Activated naive CD4-positive, alpha-beta T cell treated with anti-CD3 and anti-CD28 coated beads, Interleukin-2, amount 50 U/mL, for 72 hours (primary cell): ENCODE measurements around the gene DDX50. TPM values are rescaled to one million over a fixed set of nuclear protein-coding genes. Genes with fewer than 3 reads are reported as not detected.
"Not testable (repeated sequence)": the region's sequence is repeated elsewhere in the genome, so short reads cannot be mapped to it uniquely, and the experiment has no call there.

Experiments
- ATAC-seq, 2 donors: fragments of 150-1000 bp; cut with Tn5 transposase; 2 replicates each; pipeline ENCODE4 v1.10.0; 2021; ENCODE audit warnings: mild to moderate bottlenecking in 2 of 2, moderate library complexity in 2 of 2
- DNase-seq, 2 donors: peaks; one replicate each; pipeline ENCODE4 v3.0.0; 2021 to 2022; ENCODE audit warnings: low spot score in 2 of 2
- H3K27ac Mint-ChIP-seq, 2 donors: one replicate each; pipeline ENCODE4 v1.8.0; 2022; ENCODE audit warnings: mild to moderate bottlenecking in 2 of 2, mixed read lengths in 2 of 2
- H3K36me3 Mint-ChIP-seq, 2 donors: one replicate each; pipeline ENCODE4 v1.8.0; 2022; ENCODE audit warnings: mixed read lengths in 2 of 2
- H3K9me3 Mint-ChIP-seq, 2 donors: one replicate each; pipeline ENCODE4 v1.8.0; 2022; ENCODE audit warnings: mixed read lengths in 2 of 2
- total RNA-seq, 2 donors: library from RNA; stranded (reverse); gene quantifications; one replicate each; pipeline ENCODE4 v1.2.3, GENCODE V29; 2022

The DDX50 gene, protein sequence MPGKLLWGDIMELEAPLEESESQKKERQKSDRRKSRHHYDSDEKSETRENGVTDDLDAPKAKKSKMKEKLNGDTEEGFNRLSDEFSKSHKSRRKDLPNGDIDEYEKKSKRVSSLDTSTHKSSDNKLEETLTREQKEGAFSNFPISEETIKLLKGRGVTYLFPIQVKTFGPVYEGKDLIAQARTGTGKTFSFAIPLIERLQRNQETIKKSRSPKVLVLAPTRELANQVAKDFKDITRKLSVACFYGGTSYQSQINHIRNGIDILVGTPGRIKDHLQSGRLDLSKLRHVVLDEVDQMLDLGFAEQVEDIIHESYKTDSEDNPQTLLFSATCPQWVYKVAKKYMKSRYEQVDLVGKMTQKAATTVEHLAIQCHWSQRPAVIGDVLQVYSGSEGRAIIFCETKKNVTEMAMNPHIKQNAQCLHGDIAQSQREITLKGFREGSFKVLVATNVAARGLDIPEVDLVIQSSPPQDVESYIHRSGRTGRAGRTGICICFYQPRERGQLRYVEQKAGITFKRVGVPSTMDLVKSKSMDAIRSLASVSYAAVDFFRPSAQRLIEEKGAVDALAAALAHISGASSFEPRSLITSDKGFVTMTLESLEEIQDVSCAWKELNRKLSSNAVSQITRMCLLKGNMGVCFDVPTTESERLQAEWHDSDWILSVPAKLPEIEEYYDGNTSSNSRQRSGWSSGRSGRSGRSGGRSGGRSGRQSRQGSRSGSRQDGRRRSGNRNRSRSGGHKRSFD
- 10 to 100 TPM; 57.9 to 80.2 TPM for total RNA-seq

DNA sequence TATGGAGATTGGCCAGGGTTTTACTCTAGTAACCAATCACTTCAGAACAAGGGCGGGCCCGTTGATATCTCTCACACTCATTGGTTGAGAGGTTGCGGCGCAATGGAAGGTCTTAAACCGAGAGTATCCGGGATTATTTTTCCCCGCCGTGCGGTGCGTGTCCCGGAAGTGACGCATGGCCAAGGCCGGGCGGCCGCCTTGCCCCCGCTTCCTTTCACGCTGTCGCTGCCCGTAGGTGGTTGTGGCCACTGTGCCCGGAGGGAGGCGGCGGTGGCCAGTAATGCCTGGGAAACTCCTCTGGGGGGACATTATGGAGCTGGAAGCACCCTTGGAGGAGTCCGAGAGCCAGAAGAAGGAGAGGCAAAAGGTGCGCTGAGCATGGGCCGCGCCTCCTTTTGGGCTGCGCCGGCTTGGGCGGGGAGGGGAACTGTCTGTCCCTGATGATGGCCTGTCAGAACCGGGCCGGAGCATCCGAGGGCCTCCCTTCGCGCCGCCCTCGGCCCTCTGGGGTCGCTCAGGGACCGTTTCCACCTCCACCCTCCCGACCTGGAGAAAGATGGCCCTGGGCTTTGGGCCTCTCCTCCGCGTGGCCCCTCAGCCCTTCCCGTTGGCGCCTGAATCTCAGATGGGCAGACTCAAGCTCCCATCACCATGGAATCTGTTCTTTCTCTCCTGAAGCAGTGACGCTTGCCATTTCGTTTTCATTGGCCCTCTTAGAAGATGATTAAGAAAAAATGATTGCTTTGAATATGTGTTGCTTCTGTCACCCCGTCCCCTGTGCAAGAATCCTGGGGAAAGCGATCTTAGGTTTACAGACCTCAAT lies at the start of gene DDX50:
Gene DDX50 (plus strand): TSS at position 211 of the 823 bp plus-strand sequence. CDS start 70 bp downstream, at position 281.
- DNase-seq (peak; percentile 91 to 98), ATAC-seq (peak; percentile 95 to 96)
- H3K36me3 Mint-ChIP-seq, result peaks cover 23 to 34% of the 10 kb centered on the region in 2 donors
- peak within 1 kb of the TSS; percentile 95 to 99 for H3K27ac Mint-ChIP-seq
- no peaks in the 10 kb centered on the region for H3K9me3 Mint-ChIP-seq

DNA sequence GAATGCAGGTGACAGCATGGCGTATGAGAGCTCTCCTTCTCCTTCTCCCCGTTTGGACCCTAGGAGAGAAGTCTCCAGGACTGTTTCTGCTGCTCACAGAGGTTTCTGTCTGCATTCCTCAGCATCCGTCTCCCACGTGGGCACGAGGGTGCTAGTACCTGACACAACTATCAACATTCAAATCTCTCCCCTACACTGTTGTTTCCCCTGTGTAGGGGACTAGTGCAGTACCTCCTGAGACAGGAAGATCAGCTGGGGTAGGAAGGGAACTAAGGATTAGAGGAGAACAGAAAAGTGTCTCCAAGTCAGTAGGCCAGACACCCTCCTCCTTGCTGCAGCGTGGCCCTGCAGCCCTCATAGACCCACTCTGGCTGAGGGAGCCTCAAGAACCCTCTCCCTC lies 44.8 kb upstream of the DDX50 start:
- no peak for ATAC-seq

DNA sequence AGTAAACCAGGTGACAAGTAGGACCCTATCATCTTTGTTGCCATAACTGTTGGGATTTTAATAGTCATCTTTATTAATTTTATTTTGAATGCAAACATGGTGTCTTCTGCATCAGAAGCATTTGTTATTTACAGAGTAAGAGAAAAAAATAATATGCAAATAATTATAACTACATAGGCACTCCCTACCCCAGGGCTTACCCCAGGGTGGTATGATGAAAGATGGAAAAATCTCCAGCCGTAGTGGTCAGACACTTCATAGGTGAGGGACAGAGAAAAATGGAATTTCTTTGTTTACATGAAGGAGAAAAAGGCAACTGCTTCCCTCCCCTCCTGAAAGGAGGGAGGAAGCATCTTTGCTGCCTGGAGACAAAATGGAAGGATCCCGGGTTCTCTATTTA lies 44.1 kb upstream of the DDX50 start:
- DNase-seq (no peak), ATAC-seq (no peak)
- H3K9me3 Mint-ChIP-seq, result peaks cover 12 to 24% of the 10 kb centered on the region in 2 donors
- H3K36me3 Mint-ChIP-seq, result peaks cover 17 to 27% of the 10 kb centered on the region in 2 donors
- H3K27ac Mint-ChIP-seq, result no peak overlapping the region

More for the DNA sequence above, 44.8 kb upstream of the DDX50 start:
- Mint-ChIP-seq H3K36me3 (peaks cover 14 to 21% of the 10 kb centered on the region in 2 donors), H3K9me3 (peaks cover 12 to 18% of the 10 kb centered on the region in 2 donors), H3K27ac (no peak overlapping the region)
- no peak for DNase-seq

DNA sequence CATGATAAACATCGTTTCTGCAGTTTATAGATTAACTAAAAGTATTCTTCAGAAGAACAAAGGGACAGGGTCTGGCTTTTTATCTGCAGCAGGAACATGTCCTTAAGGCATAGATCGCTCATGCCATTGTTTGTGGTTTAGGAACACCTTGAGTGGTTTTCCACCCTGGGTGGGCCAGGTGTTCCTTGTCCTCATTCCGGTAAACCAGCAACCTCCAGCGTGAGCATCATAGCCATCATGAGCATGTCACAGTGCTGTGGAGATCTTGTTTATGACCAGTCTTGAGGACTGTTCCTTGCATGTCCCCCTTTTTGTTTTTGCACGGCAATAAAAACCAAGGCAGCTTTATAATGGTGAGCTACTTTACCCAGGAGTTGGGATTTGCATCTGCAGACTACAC lies 39.9 kb upstream of the DDX50 start:
- Mint-ChIP-seq H3K36me3 (peaks cover 22 to 34% of the 10 kb centered on the region in 2 donors), H3K27ac (no peak overlapping the region), H3K9me3 (peaks cover 17 to 31% of the 10 kb centered on the region in 2 donors)
- DNase-seq, result no peak
- no peak for ATAC-seq

DNA sequence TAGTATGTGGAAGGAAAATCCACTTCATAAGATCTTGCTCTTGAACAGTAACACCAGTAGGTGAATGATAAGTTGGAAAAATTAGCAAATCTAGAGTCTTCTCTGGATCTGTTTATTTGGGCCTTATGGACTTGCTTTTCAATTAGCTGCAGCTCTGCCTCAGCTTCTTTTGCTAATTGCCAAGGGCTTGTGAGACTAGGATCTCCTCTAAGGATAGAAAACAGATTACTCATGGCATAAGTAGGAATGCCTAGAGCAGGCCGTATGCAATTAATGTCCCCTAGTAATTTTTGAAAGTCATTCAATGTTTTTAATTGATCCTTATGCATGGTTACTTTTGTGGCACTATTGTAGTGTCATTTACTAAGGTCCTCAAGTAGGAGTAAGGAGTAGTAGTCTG lies 36.5 kb upstream of the DDX50 start:
- Mint-ChIP-seq H3K9me3 (peaks cover 14 to 33% of the 10 kb centered on the region in 2 donors), H3K27ac (no peak overlapping the region), H3K36me3 (peaks cover 19 to 29% of the 10 kb centered on the region in 2 donors)
- DNase-seq (no peak), ATAC-seq (no peak)

DNA sequence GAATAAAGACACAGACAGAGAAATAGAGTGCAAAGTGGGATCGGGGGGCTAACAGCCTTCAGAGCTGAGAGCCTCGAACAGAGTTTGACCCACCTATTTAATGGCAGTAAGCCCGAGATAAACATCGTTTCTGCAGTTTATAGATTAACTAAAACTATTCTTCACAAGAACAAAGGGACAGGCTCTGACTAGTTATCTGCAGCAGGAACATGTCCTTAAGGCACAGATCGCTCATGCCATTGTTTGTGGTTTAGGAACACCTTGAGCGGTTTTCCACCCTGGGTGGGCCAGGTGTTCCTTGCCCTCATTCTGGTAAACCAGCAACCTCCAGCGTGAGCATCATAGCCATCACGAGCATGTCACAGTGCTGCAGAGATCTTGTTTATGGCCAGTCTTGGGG lies 32.9 kb upstream of the DDX50 start:
- not testable (repeated sequence) for H3K36me3 Mint-ChIP-seq, H3K27ac Mint-ChIP-seq, ATAC-seq, DNase-seq
- H3K9me3 Mint-ChIP-seq, result peaks cover 0 to 13% of the 10 kb centered on the region in 2 donors

DNA sequence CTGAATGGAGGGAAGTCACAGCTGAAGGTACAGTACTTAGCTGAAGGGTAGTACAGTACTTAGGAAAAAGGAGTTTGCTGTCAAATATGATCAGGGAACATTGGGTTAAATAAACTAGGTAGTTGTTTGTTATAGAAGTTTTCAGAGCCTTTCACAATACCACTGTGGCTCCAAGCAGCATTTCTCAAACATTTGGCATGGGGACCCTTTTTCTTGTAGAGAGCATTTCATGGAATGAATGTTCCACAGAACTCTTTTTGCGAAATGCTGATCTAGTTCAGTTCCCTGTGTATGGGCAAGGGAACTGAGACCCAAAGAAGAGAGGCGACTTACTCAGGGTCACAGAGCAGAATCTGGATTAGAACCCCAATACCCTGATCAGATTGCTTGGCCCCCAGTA lies 31.5 kb upstream of the DDX50 start:
- H3K27ac Mint-ChIP-seq, result no peak overlapping the region
- peaks cover 0 to 13% of the 10 kb centered on the region in 2 donors for H3K9me3 Mint-ChIP-seq
- no peak for DNase-seq
- peaks cover 0 to 6% of the 10 kb centered on the region in 2 donors for H3K36me3 Mint-ChIP-seq
- no peak for ATAC-seq

DNA sequence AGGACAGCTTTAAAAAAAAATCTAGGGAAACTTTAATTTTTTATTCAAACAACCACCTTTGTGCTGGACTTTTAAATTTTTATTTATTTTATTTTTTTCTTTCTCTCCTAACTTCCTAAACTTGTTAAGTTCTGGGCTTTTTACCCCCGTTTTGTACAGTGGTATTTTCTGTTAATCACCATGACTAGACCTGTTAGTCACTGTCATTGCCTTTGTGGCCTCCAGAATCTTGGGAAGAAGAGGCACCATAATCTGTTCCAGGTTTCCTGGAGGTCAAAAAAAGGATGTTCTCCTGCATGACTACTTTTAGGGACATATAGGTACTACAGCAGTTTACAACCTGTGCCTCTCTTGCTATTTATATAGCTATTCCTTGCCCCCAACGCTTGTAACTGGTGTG lies 31.1 kb upstream of the DDX50 start:
- no peak for DNase-seq
- no peak for ATAC-seq
- Mint-ChIP-seq H3K27ac (peak overlapping the region in 1 of 2 donors; percentile 49), H3K9me3 (peaks cover 0 to 13% of the 10 kb centered on the region in 2 donors), H3K36me3 (peaks cover 0 to 6% of the 10 kb centered on the region in 2 donors)

DNA sequence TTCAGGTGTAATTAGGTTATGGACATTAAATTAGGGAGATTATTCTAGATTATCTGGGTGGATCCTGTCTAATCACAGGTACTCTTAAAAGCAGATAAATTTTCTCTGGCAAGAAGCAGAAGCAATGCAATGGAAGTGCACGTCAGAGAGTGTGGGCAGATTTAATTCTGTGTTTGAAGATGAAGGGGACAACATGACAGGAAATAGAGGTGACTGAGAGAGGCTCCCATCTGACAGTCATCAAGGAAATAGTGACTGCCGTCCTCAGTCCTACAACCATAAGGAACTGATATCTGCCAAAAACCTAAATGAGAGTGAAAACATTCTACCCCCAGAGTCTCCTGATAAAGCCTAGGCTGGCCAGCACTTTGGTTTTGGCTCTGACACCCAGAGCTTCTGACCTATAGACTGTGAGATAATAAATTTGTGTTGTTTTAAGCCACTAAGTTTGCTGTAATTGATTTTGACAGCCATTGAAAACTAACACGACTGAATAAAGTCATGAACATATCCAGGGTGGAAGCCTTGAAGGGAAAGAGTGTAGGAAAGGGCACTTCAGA lies 30.5 kb upstream of the DDX50 start:
- Mint-ChIP-seq H3K27ac (peak overlapping the region; percentile 7 to 49), H3K9me3 (peaks cover 0 to 13% of the 10 kb centered on the region in 2 donors), H3K36me3 (peaks cover 0 to 6% of the 10 kb centered on the region in 2 donors)
- DNase-seq (no peak), ATAC-seq (peak; percentile 87 to 92)

DNA sequence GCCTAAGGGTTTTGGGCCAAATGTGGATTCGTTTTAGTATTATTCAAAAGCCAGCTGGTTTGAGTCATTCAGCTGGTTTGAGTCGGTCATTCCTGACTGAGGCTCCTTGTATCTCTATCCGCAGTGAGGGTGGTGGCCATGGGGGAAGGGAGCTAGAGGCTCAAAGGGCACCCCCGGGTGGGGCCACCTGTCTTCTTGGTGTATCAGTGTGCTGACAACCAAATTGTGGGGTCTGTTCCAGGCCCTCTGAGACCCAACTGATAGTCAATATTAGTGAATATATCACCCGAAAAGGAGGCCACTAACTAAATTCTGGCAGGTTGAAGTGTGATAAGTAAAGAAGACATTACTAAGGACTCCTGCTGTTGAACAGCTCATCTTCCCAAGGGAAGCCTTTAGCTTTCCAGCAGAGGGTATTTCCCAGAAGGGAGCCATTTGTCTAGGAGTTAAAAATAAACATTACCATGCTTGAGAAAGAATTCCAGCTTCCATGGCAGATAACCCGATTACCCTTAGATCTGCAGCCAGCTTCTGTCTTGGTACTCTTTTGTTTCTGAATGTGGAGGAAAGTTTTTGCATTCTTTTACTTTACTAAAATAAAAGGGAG lies 29.9 kb upstream of the DDX50 start:
- Mint-ChIP-seq H3K36me3 (peaks cover 0 to 6% of the 10 kb centered on the region in 2 donors), H3K27ac (peak overlapping the region; percentile 7 to 49), H3K9me3 (peaks cover 0 to 13% of the 10 kb centered on the region in 2 donors)
- DNase-seq (no peak), ATAC-seq (peak; percentile 11 to 49)

DNA sequence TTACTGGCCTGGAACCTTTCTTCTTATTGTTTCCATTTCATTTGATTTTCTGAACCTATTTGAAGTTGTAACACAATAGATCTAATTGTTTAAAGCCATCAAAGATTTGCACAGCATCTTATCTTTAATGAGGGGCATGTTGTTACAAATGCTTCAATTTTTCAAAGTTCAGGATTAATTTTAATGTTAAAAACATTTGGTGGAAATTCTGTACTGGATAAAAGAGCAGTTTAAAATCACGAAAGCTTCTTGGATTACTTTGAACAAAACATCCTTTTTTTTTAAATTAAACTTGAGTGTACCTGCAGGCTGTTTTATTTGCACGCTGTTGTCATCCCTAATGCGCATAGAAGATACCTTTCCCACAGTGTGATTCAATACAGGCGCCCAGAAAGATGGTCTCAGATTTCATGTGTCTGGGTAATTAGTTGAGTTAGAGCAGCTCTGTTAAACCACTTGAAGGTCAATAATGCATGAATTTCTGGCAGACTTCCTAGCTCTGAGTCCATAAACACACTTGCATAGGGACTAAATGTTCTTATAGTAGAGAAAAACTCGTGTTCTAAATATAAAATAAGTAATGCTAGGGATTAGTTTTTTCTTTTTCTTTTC lies 29.3 kb upstream of the DDX50 start:
- ATAC-seq (no peak), DNase-seq (no peak)
- H3K9me3 Mint-ChIP-seq, result peaks cover 0 to 13% of the 10 kb centered on the region in 2 donors
- H3K36me3 Mint-ChIP-seq, result peaks cover 0 to 6% of the 10 kb centered on the region in 2 donors
- no peak overlapping the region for H3K27ac Mint-ChIP-seq

DNA sequence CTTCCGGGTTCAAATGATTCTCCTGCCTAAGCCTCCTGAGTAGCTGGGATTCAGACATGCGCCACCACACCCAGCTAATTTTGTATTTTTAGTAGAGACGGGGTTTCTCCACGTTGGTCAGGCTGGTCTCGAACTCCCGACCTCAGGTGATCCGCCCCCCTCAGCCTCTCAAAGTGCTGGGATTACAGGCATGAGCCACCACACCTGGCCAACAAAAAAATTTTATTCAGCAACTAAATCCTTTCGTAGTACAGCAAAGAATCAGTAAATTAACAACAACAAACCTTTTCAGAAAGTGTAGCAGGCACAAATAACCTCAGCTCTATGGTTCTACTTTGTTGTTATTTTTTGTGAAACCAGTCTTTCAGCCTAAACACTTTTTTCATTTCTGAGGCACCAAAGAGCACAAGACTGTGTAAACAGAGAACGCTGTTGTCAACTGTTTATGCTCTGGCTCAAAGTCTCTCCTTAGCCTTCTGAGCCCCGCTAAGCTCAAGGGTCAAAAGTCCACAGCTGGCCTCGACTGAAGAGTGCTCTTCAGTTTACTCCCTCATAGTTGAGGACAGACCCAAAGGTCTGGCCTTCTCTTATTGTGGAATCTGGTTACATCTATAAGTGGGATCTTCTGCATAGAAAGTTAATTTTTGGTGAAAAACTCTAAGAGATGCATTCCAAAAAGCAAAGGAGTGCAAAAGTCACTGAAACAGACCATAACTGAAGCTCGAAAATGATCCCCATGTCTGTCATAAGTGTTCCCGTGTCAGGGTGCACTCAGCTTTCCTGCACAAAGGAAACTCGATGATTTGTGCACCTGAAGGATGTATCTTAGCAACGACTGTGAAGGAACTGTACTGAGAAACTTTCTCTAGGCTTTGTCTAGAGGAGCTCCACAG lies 24.6 kb upstream of the DDX50 start:
- ATAC-seq (no peak), DNase-seq (no peak)
- no peaks in the 10 kb centered on the region for H3K36me3 Mint-ChIP-seq
- no peaks in the 10 kb centered on the region for H3K9me3 Mint-ChIP-seq
- H3K27ac Mint-ChIP-seq, result no peak overlapping the region

DNA sequence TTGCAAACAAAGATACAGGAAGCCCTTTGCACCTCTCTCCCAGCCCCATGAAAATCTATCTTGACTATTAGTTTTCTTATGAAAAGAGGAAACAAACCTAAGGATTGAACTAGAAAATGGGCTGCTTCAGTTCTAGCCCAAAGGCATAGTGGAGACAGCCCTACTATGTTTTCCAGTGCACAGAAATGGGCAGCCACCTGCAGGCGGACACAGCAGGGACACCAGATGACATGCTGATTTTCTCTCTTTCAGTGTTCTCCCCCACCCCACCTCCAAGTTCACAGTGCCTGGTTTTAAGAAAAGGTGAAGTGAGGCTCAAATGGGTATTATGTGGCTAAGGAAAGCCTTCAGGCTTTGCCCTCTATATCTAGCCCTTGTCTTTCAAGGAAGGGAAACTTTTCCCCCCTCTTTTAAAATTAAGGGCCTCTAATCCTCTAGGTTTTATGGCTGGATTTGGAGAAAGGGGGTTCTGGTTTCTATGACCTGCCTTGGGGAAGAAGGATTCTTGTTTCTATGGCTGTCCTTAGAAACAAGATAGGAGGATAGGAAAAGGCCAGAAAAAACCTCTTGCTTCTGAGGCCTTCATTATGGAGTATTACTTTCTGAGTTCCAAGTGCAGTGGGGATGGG lies 23.5 kb upstream of the DDX50 start:
- Mint-ChIP-seq H3K27ac (no peak overlapping the region), H3K36me3 (no peaks in the 10 kb centered on the region), H3K9me3 (no peaks in the 10 kb centered on the region)
- DNase-seq (no peak), ATAC-seq (no peak)

DNA sequence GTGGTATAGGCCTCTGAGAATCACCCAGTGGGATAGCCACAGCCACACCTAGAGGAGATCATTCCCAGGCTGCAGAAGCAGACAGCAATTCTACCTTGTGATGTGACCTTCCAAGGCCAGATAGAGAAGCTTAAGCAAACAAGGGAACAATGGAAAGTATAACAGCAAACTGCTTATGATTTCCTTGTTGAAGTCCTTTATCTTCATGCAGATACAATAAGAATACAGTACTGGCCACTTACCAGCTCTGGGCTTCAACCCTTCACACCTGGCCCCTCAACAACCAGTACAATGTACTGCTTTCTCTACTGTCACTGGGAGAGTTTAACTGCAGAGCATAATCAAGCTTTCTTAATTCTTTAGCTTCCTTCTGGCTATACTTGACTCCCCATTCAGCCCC lies 22.6 kb upstream of the DDX50 start:
- H3K36me3 Mint-ChIP-seq, result no peaks in the 10 kb centered on the region
- ATAC-seq (no peak), DNase-seq (no peak)
- no peaks in the 10 kb centered on the region for H3K9me3 Mint-ChIP-seq
- no peak overlapping the region for H3K27ac Mint-ChIP-seq
